DMS53 treated with DMSO at 0.1 percent for 48 hours (cell line): Measurements from ENCODE around the gene SYCE3.
"Not testable (repeated sequence)": the region's sequence is repeated elsewhere in the genome, so short reads cannot be mapped to it uniquely, and the experiment has no call there.

Experiments
- DNase-seq: peaks from one replicate; lab custom pipeline; 2025; ENCODE audit not compliant: unreplicated experiment; lab: John Stamatoyannopoulos, UW

The SYCE3 gene

DNA sequence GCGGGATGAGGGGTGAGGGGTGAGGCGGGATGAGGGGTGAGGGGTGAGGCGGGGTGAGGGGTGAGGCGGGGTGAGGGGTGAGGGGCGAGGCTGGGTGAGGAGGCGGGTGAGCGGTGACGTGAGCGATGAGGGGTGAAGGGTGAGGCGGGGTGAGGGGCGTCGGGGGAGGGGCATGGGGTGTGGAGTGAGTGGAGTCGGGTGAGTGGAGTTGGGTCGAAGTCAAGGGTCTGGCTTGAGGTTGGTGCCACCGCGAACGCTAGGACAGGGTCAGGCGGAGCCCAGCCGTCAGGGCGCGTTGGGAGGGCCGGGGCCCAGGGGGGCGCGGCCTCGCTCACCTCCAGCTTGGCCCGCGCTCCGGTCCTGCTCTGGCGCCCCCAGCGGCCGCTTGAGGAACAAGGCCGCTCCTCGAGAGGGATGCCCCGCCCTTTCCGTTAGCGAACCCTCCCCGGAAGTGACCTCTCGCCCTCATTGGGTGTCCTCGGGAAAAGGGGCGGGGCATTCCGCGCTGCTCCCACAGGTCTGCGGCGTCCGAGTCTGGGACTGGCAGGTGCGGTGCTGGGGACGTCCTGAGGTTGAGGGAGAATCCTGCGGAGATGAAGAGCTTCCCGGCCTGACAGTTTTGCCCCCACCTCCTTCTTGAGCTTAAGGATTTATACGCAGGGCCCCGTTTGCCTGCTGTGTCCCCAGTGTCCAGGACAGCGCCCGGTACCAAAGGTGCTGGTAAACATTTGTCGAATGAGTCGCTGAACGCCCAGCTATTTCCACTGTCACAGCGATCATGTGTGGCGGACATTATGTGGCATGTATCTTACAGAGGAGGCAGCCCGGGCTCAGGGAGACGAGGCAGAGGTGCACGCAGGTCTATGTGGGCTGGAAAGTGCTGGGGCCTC is at the start of gene SYCE3:
TSS of gene SYCE3 (minus strand) at position 397 of the 890 bp plus-strand sequence. CDS start 6,514 bp downstream, outside the sequence.
- DNase-seq: peak; percentile 90

- no peak for DNase-seq
Measured at GRCh38 chr22:50612168-50612527, 49.4 kb upstream of the SYCE3 start.

DNA sequence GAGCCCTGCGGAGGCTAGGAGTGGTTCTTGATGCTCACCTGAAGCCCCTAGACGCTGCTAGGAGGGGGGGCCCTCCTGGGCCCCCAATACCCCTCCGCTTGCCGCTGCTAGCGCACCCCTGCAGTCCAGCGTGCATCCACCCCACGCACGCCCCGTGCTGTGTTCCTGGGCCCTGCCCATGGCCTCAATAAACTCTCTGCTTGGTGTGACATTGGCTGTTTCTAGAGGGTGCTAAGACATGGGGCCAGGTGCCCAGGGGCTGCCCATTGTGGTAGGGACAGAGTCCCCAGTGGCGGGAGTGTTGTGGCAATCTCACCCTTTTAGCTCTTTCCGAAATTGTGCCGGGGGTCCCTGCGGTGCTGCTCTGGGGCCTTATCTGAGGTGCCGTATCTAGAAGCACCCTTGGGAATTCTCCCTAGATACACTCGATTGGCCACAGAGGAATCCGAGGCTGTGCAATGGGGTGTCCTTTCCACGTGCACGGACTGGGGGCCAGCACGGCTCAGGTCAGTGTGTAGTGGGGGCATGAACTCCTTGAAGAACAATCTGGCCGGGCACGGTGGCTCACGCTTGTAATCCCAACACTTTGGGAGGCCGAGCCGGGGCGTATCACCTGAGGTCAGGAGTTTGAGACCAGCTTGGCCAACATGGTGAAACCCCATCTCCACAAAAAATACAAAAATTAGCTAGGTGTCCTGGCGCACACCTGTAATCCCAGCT is 48.8 kb upstream of the SYCE3 start:
- DNase-seq: no peak

GRCh38 chr22:50610581-50610980 is 47.9 kb upstream of the SYCE3 start:
- DNase-seq: no peak

DNA sequence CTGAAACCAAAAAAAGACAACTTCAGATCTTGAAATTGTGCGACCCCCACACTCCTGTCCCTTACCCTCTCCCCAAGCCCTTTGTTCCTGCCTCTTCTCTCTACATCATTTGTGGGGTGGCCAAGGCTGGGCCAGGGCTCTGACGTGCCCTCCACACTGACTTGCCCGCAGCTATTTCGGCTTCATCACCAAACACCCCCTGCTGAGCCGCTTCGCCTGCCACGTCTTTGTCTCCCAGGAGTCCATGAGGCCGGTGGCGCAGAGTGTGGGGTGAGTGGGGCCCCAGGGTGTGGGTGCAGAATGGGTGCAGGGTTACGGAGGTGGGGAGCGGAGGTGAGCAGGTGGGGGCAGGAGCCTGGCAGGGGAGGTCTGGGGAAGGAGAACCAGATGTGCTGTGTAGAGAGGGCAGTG is 47.3 kb upstream of the SYCE3 start:
- DNase-seq: no peak

GRCh38 chr22:50609599-50609998 is 46.9 kb upstream of the SYCE3 start:
- no peak for DNase-seq

- DNase-seq: no peak
Measured at GRCh38 chr22:50608996-50609395, 46.3 kb upstream of the SYCE3 start.

- not testable (repeated sequence) for DNase-seq
Measured at GRCh38 chr22:50608058-50608840, 45.5 kb upstream of the SYCE3 start.

DNA sequence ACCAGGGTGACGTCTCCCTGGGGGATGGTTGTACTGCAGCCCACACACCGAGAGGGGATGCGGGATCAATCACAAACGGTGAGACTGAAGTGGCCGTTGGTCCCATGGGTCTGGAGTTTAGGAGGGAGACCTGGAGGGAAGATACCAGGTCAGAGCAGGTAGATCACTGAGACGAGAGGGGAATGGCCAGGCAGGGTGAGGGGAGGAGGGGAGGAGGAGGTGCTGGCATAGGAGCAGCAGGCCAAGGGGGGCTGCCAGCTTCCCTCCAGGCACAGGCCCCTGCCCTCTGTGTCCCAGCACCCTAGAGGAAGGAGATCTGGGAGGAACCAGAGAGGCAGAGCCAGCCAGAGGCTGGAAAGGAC is 44.9 kb upstream of the SYCE3 start:
- no peak for DNase-seq

DNA sequence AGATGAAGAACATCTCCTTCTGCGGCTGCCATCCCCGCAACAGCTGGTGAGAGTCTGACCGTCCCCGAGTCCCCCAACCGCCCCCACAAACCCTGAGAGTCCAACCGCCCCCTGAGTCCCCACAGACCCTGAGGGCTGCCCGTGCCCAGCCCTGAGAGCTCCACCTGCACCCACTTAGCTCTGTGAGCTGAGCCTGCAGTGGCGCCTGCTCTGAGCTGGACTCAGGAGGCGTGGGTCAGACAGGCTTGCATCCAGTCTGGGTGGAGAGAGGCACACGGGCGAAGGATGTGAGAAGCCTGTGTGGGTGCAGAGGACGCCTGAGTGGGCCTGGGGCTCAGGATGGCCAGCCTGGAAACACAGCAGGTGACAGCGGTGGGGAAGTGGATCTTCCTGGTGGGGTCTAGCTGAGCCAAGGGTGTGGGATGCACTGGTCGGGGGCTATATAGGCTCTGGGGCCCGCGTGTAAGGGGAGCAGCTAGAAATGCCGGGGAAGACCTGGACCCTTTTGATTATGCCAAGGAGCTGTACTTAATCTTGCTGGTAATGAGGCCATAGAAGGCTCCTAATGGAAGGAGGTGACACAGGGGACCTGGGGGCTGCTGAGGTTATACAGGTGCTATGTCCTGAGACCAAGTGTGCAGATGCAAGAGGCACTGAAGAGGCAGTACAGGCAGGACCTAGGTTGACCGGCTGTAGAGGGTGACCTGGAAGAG is 44.4 kb upstream of the SYCE3 start:
- no peak for DNase-seq

- no peak for DNase-seq
Measured at GRCh38 chr22:50606165-50606945, 43.6 kb upstream of the SYCE3 start.

DNA sequence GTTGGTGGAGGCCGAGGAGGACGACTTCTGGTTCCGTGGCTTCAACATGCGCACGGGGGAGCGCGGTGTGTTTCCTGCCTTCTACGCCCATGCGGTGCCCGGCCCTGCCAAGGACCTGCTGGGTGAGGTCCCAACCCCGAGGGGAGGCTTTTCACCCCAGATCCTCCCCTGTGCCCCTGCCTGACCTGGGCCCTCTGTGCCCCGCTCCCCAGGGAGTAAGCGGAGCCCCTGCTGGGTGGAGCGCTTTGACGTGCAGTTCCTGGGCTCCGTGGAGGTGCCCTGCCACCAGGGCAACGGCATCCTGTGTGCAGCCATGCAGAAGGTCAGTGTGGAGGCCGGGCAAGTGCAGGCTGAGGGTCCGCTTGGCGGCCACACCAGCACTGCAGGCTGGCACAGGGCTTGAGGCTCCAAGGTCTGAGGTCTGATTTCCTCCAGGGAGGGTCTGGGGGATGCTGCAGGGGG is 42.9 kb upstream of the SYCE3 start:
- no peak for DNase-seq

- no peak for DNase-seq
Measured at GRCh38 chr22:50605002-50605612, 42.4 kb upstream of the SYCE3 start.

DNA sequence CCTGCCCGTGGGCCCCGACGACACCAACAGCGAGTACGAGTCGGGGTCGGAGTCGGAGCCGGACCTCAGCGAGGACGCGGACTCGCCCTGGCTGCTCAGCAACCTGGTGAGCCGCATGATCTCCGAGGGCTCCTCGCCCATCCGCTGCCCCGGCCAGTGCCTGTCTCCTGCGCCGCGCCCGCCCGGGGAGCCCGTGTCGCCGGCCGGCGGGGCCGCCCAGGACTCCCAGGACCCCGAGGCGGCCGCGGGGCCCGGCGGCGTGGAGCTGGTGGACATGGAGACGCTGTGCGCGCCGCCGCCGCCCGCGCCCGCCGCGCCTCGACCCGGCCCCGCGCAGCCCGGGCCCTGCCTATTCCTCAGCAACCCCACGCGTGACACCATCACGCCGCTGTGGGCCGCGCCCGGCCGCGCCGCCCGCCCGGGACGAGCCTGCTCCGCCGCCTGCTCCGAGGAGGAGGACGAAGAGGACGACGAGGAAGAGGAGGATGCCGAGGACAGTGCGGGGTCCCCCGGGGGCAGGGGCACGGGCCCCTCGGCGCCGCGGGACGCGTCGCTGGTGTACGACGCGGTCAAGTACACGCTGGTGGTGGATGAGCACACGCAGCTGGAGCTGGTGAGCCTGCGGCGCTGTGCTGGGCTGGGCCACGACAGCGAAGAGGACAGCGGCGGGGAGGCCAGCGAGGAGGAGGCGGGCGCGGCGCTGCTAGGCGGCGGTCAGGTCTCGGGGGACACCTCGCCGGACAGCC is 41.7 kb upstream of the SYCE3 start:
- DNase-seq: no peak

DNA sequence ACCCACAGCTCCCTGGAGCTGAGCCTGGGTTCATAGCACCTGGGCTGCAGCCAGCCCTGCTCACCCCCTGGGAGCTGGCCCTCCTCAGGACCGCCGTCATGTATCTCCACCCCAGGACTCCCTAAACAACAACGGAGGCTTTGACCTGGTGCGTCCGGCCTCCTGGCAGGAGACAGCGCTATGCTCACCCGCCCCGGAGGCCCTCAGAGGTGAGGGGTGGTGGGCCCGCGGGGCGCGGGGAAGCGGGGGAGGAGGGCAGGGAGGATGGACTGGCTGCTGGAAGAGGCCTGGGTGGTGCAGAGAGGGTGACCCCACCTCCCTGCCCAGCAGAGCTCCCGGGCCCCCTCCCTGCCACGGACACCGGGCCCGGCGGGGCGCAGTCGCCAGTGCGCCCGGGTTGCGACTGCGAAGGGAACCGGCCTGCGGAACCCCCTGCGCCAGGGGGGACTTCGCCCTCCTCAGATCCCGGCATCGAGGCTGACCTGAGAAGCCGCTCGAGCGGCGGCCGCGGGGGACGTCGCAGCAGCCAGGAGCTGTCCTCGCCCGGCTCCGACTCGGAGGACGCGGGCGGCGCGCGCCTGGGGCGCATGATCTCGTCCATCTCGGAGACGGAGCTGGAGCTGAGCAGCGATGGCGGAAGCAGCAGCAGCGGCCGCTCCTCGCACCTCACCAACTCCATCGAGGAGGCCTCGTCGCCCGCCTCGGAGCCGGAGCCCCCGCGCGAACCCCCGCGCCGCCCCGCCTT is 41.0 kb upstream of the SYCE3 start:
- no peak for DNase-seq

- DNase-seq: no peak
Measured at GRCh38 chr22:50602338-50602700, 39.6 kb upstream of the SYCE3 start.

DNA sequence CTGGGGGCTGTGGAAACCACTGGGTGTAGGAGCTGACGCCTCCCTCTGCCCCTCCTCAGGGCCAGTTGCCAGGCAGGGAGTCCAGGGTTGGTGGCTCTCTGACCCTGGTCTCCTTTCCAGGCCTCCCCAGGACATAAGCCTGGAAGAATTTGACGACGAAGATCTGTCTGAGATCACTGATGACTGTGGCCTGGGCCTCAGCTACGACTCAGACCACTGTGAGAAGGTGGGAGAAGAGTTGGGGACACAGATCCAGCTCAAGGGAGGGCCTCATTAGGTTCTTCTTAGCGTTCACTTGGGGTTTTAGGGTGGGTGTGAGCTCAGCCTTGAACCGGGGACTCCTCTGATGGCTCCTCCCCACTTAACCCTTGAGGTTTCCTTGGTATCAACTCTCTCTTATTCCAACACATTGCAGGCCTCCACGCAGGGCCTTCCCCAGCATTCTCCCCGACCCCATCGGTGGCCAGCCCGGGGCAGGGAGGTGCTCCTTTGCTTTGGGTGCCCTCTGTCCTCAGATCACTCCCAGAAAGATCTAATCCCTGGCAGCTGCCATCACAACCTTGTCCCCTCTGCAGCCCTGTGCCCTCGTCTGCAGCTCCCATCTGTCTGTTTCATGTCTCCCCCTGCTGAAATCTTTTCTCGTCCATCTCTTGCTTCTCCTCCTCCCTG is 39.1 kb upstream of the SYCE3 start:
- DNase-seq: no peak
